Stimulated activated CD4-positive, alpha-beta T cell treated with anti-CD3 and anti-CD28 coated beads, Interleukin-2, amount 100 ng/mL, for 24 hours (primary cell): ENCODE results near the gene PHC2.
A peak's percentile ranks its signal among the peaks of the same experiment; 100 is the strongest.

ENCODE experiments used
- DNase-seq, 2 donors: peaks; one replicate each; pipeline ENCODE4 v3.0.0-alpha.2; 2020

PHC2 gene

GRCh38 chr1:33348676-33349080 is 82.2 kb downstream of the PHC2 start:
- DNase-seq, result peak; percentile 45 to 46

- no peak for DNase-seq
Measured at GRCh38 chr1:33348194-33348593, 82.7 kb downstream of the PHC2 start.

GRCh38 chr1:33347650-33347992 is 83.3 kb downstream of the PHC2 start:
- DNase-seq, result no peak

- no peak for DNase-seq
Measured at GRCh38 chr1:33346927-33347649, 83.8 kb downstream of the PHC2 start.

- DNase-seq, result no peak
Measured at GRCh38 chr1:33346533-33346926, 84.4 kb downstream of the PHC2 start.

GRCh38 chr1:33344896-33345560 is 85.9 kb downstream of the PHC2 start:
- DNase-seq, result no peak

GRCh38 chr1:33343539-33343938 is 87.4 kb downstream of the PHC2 start:
- no peak for DNase-seq

- no peak for DNase-seq
Measured at GRCh38 chr1:33342041-33342723, 88.7 kb downstream of the PHC2 start.

GRCh38 chr1:33341190-33341589 is 89.7 kb downstream of the PHC2 start:
- DNase-seq, result no peak

- DNase-seq, result no peak
Measured at GRCh38 chr1:33339413-33339812, 91.5 kb downstream of the PHC2 start.

GRCh38 chr1:33338440-33339211 is 92.3 kb downstream of the PHC2 start:
- DNase-seq, result no peak

- no peak for DNase-seq
Measured at GRCh38 chr1:33338048-33338439, 92.9 kb downstream of the PHC2 start.

GRCh38 chr1:33337441-33337840 is 93.5 kb downstream of the PHC2 start:
- no peak for DNase-seq

- no peak for DNase-seq
Measured at GRCh38 chr1:33336580-33336979, 94.3 kb downstream of the PHC2 start.

- DNase-seq, result no peak
Measured at GRCh38 chr1:33335020-33335419, 95.9 kb downstream of the PHC2 start.

GRCh38 chr1:33334081-33334552 is 96.8 kb downstream of the PHC2 start:
- no peak for DNase-seq

GRCh38 chr1:33332881-33333280 is 98.0 kb downstream of the PHC2 start:
- DNase-seq, result no peak

- no peak for DNase-seq
Measured at GRCh38 chr1:33332357-33332789, 98.5 kb downstream of the PHC2 start.

GRCh38 chr1:33331444-33332356 is 99.2 kb downstream of the PHC2 start:
- no peak for DNase-seq

- DNase-seq, result no peak
Measured at GRCh38 chr1:33330906-33331305, 100.0 kb downstream of the PHC2 start.

GRCh38 chr1:33330361-33330890 is 100.5 kb downstream of the PHC2 start:
- DNase-seq, result no peak
